NCI-H187 (cell line): Measurements from ENCODE around the gene SPRR2B.
"Not testable (repeated sequence)": the region's sequence is repeated elsewhere in the genome, so short reads cannot be mapped to it uniquely, and the experiment has no call there.

Source experiments
- DNase-seq, 2 experiments: peaks; one replicate each; lab custom pipeline; 2025; lab: John Stamatoyannopoulos, UW

The SPRR2B gene

DNA sequence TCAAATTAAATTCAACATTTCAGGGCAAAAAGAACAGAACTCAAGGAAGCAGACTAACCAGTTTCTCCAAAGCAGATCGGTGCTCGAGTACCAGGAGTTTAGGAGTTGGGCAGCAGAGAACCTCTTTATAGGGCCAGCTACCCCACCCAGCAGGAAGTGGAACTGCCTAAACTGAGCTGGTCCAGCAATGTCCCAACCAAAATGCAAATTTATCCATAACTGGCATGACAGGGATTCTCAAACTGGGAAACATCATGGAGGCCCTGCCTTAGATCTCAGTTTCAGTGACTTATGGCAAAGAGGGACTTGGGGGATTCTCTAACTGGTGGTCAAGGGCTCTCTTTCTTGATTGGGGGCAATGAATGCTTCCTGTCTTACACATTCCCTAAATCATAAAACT, at the start of gene SPRR2B:
Gene SPRR2B (minus strand): TSS at position 101 of the 400 bp plus-strand sequence. CDS start 772 bp downstream, outside the sequence.
- DNase-seq, result no peak

DNA sequence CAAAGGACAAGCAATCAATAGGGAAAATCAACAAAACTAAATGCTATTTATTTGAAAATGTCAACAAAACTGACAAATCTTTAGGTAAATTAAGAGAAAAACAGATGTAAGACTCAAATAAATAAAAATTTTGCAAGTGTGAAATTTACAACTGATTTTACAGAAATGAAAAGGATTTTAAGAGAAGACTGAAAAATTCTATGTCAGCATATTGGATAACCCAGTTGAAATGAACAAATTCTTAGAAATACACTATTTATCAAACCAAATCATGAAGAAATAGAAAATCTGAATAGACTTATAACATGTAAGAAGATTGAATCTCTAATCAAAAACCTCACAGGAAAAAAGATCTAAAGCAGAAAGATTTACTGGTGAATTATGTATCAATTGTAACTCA, 49.5 kb upstream of the SPRR2B start:
- no peak for DNase-seq

DNA sequence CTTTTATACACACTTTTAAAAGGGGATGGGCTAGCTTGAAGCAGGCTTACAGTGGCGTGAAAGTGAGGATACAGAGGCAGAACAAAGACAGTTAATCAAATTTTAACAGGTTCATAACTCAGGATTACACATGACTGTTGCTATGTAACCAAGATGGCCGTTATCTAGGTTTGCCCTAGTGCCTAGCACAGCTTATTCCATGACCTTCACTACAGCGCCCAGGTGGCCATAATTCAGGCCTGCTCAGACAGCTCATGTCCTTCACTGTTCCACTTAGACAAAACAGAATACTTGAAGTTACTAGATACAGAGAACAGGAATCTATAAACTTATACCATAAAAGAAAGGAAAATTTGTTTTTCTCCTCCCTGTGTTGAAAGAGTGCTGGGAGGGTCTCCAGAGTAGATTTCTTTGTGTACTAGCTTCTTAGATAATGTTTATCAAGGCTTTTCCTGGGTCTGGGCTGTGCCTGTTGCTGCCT, 48.1 kb upstream of the SPRR2B start:
- peak; percentile 68 to 73 for DNase-seq

DNA sequence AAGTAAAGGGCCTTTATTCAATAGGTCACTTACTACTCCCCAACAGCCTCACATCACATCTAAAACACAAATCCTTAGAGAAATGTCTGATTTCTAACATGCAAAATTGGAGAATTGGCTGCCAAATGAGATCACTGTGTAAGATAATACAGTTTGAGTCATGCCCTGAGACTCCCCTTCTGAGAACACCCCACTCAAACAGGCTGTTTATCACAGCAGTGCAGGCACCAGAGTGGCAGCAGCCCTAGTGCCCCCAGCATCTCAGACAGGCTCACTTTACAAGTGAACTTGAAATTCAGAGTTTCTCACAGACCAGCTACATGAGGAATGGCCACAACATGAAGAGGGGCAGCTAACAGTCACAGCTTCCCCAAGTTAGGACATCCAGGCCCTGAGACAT, 43.9 kb upstream of the SPRR2B start:
- DNase-seq, result not testable (repeated sequence)

DNA sequence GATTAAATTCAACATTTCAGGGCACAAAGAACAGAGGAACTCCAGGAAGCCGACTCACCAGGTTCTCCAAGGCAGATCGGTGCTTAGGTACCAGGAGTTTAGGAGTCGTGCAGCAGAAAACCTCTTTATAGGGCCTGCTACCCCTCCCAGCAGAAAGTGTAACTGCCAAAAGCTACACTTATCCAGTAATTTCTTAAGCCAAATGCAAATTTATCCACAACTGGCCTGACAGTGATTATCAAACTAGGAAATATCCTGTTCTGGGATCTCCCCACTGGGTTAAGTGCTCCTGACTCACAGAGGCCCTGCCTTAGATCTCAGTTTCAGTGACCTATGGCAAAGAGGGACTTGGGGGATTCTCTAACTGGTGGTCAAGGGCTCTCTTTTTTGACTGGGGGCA, 42.0 kb upstream of the SPRR2B start, which contains the start of gene SPRR2F:
Gene SPRR2F (minus strand): TSS at position 101 of the 400 bp plus-strand sequence. CDS start 783 bp downstream, outside the sequence.
- no peak for DNase-seq

DNA sequence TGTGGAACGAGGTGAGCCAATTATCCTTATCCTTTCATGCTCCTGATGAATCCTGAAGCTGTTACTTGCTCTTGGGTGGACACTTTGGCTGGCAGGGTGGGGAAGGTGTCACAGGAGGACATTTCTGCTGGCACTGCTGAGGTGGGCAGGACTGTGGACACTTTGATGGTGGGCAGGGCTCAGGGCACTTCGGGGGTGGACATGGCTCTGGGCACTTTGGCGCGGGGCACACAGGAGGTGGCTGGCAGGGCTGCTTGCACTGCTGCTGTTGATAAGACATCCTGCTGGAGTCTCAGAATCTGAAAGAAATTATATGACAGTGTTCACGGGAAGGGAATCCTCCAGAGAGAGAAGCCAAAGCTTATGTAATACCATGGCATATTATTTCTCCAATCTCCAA, 41.0 kb upstream of the SPRR2B start:
- DNase-seq, result not testable (repeated sequence)

DNA sequence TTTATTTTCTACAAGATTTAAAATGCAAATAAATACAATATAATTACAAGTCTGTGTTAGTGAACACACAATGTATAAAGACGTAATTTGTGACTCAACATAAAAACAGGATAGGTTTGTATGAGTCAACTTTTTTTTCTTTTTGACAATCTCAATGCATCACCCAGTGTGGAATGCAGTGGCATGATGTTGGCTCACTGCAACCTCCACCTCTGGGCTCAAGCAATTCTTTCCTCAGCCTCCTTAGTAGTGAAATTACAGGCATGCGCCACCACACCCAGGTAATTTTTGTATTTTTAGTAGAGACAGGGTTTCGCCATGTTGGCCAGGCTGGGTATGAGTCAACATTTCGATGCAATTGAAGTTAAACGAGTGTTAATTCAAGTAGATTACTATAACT, 28.8 kb upstream of the SPRR2B start:
- DNase-seq, result no peak

DNA sequence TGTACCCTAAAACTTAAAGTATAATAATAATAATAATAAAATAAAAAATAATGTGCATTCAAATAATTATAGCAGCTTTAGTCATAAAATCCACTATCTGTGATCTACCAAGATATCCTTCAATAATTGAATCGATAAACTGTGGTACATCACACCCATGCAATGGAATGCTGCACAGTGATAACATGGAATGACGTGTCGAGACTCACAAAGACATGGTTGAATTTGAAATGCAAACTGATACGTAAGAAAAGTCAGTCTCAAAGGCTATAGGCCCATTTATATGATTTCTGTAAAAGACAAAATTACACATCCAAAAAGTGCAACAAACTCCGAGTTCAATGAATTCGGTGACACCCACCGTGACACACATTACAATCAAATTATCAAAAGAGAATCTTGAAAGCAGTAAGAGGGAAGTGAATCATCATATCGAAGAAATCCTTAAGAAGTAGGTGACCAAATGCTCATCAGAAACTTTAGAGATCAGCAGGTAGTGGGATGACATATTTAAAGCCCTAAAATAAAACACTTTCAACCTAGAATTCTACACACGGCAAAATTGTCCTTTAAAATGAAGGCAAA, 28.1 kb upstream of the SPRR2B start:
- no peak for DNase-seq

DNA sequence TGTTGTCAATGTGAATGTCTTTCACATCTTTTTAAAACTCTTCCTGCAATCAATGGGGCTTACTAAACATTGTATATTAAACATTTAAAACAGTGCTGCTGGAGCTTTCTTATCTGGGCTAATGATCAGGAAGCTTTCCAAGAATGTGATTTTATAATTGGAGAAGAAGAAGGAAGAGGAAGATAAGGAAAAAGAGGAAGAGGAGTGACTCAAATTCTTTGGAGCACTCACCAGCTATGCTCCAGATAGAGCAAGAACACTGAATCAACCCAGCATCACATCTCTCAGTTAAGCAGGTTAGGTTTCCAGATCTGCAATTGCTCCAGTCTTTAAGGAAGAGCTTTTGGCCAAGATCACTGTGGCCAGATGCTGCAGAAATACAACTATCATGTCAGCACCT, 24.4 kb upstream of the SPRR2B start:
- DNase-seq, result no peak

DNA sequence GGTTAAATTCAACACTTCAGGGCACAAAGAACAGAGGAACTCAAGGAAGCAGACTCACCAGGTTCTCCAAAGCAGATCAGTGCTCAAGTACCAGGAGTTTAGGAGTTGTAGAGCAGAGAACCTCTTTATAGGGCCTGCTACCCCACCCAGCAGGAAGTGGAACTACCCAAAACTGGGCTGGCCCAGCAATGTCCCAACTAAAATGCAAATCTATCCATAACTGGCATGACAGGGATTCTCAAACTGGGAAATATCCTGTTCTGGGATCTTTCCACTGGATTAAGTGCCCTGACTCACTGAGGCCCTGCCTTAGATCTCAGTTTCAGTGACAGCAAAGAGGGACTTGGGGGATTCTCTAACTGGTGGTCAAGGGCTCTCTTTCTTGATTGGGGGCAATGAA, 23.0 kb upstream of the SPRR2B start, which contains the start of gene SPRR2E:
Gene SPRR2E (minus strand): TSS at position 101 of the 400 bp plus-strand sequence. CDS start 775 bp downstream, outside the sequence.
- no peak for DNase-seq

DNA sequence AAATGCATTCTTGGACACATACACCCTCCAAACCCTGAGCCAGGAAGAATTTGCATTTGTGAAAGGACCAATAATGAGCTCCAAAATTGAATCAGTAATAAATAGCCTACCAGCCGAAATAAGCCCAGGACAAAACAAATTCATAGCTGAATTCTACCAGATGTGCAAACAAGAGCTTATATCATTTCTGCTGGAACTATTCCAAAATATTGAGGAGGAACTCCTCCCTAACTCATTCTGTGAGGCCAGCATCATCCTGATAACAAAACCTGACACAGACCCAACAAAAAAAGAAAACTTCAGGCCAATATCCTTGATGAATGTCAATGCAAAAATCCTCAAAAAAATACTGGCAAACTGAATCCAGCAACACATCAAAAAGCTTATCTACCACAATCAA, 16.2 kb upstream of the SPRR2B start:
- DNase-seq, result no peak

DNA sequence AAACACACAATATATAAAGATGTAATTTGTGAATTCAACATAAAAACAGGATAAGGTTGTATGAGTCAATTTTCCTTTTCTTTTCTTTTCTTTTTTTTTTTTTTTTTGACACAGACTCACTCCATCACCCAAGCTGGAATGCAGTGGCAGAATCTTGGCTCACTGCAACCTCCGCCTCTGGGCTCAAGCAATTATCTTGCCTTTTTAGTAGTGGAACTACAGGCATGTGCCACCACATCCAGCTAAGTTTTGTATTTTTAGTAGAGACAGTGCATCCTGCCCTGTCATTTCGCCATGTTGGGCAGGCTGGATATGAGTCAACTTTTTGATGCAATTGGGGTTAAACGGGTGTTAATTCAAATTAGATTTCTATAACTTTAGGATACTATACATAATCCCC, 10.3 kb upstream of the SPRR2B start:
- no peak for DNase-seq

DNA sequence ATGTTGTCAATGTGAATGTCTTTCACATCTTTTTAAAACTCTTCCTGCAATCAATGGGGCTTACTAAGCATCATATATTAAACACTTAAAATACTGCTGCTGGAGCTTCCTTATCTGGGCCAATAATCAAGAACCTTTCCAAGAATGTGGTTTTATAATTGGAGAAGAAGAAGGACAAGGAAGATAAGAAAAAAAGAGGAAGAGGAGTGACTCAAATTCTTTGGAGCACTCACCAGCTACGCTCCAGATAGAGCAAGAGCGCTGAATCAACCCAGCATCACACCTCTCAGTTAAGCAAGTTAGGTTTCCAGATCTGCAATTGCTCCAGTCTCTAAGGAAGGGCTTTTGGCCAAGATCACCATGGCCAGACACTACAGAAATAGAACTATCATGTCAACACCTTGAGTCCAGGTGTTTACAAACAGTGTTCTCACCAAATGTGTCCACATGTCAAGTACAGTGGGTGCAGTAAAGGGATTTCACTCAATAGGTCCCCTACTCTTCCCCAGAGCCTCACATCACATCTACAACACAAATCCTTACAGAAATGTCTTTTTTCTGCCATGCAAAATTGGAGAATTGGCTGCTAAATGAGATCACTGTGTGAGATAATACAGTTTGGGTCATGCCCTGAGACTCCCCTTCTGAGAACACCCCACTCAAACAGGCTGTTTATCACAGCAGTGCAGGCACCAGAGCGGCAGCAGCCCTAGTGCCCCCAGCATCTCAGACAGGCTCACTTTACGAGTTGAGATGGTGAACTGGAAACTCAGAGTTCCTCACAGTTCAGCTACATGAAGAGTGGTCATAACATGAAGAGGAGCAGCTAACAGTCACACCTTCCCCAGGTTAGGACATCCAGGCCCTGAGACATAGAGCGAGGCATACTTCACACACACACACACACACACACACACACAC, 1.7 kb upstream of the SPRR2B start:
- DNase-seq, result no peak

DNA sequence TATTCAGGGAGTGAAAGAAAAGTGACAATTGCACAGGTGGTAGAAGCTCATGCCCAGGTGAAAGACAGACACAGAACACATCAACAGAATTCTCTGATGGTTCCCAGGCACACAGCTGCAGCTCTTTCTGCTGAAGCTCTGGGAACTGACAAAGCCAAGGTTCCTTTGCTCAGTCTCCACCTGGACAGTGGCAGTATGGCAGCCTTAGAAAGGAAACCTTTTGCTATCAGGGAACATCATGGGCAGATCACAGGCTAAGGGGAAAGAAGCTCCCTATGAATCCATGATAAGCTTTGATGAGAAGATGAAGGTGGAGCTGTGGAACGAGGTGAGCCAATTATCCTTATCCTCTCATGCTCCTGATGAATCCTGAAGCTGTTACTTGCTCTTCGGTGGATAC, 1.2 kb downstream of the SPRR2B start:
- no peak for DNase-seq

DNA sequence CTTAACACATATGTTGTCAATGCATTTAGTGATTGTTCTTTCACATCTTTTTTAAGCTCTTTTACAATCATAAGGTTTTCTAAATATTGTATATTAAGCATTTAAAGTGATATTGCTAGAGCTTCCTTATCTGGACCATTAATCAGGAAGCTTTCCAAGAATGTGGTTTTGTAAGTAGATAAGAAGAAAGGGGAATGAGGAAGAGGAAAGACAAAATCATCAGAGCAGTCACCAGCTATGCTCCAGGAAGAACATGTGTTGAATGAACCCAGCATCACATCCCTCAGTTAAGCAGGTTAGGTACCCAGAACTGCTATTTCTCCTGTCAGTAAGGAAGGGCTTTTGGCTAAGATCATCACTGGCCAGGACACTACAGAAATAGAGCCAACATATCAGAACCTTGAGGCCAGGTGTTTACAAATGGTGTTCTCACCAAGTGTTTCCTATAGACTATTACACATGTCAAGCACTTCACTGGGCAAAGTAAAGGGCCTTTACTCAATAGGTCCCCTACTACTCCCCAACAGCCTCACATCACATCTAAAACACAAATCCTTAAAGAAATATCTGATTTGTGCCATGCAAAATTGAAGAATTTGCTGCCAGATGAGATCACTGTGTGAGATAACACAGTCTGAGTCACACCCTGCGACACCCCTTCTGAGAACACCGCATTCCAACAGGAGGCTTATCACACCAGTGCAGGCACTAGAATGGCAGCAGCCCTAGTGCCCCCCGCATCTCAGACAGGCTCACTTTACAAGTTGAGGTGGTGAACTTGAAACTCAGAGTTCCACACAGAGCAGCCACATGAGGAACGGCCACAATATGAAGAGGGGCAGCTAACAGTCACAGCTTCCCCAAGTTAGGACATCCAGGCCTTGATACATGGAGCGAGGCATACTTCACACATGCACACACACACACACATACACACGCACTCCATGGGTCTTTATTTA, 12.3 kb downstream of the SPRR2B start:
- no peak for DNase-seq

DNA sequence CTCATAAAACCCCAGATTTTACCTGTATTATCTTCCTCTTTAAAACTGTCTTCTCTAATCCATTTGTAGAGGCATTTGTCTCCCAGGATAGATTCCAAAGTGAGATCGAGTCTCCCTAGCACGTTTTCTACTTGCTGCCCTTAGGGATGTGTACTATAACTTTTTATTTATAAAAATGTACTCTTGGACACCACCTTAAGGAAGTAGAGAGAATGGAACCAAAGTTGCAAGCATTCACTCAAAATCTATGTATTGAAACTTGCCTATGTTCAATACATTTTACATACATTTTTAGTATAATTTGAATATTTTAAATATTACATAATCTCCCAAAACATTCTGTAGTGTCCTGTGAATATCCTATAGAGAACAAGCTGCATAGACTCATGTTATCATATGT, 13.3 kb downstream of the SPRR2B start:
- DNase-seq, result no peak

DNA sequence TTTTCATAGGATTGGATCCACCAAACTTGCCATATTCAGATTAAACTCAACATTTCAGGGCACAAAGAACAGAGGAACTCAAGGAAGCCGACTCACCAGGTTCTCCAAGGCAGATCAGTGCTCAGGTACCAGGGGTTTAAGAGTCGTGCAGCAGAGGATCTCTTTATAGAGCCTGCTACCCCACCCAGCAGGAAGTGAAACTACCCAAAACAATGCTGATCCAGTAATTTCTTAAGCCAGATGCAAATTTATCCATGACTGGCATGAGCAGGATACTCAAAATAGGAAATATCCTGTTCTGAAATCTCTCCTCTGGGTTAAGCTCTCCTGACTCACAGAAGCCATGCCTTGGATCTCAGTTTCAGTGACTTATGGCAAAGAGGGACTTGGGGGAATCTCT, 14.0 kb downstream of the SPRR2B start, which contains the start of gene SPRR2A:
Gene SPRR2A (minus strand): TSS at position 138 of the 400 bp plus-strand sequence. CDS start 777 bp downstream, outside the sequence.
- DNase-seq, result no peak

DNA sequence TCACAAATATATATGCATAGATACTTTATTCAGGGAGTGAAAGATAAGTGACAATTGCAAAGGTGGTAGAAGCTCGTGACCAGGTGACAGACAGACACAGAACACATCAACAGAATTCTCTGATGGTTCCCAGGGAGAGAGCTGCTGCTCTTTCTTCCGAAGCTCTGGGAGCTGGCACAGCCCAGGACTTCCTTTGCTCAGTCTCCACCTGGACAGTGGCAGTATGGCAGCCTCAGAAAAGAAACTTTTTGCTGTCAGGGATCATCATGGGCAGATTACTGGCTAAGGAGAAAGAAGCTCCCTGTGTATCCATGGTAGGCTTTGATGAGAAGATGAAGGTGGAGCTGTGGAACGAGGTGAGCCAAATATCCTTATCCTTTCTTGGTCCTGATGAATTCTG, 15.3 kb downstream of the SPRR2B start:
- not testable (repeated sequence) for DNase-seq

DNA sequence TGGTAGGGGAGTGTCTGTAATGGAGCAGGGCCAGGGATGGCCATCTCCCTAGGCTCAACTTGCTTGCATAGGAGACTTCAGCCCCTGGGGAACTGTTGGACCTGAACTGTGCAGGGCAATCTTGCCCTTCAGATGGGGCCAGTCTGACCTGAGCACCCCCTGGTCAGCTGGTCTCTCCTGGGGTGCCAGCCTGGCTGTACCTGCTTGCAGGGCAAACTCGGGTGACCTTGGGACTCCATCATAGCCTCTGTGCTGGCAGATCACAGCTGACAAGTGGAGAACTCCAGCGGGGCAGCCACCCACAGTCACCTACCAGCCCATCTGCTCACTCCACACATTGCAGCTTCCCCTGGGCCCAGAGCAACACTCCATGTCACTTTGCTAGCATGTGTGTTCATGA, 22.2 kb downstream of the SPRR2B start:
- no peak for DNase-seq

DNA sequence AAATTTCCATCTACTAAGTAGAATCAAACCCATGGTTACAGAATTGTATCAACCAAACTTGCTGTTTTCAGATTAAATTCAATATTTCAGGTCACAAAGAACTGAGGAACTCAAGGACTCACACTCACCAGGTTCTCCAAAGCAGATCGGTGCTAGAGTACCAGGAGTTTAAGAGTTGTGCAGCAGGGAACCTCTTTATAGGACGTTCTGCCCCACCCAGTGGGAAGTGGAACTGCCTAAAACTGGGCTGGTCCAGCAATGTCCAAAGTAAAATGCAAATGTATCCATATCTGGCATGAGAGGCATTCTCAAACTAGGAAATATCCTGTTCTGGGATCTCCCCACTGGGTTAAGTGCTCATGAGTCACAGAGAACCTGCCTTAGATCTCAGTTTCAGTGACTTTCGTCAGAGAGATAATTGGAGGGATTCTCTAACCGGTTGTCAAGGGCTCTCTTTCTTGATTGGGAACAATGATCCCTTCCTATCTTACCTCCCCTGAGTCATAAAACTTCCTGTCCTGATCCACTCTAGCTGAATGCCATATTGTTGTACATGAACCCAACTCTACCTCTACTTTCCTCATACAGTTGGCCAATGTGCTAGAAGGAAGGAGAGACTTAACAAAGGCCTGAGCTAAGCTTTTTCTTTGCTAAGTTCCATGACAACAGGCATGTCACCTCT, 30.3 kb downstream of the SPRR2B start, which contains the start of gene SPRR2D:
Gene SPRR2D (minus strand): TSS at position 171 of the 682 bp plus-strand sequence. CDS start 774 bp downstream, outside the sequence.
- DNase-seq, result no peak

DNA sequence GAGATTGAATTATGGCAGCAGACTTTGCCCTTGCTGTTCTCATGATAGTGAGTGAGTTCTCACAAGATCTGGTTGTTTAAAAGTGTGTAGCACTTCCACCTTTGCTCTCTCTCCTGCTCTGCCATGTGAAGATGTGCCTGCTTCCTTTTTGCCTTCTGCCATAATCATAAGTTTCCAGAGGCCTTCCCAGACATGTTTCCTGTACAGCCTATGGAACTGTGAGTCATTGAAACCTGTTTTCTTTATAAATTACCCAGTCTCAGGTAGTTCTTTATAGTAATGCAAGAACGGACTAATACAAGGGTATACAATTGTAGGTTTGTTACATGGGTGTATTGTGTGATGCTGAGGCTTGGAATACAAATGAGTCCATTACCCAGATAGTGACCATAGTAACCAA, 36.2 kb downstream of the SPRR2B start:
- no peak for DNase-seq
